NCI-H146 (cell line): Measurements from ENCODE around the gene PLXNA1.

Experiments used
- DNase-seq: peaks from one replicate; lab custom pipeline; 2025; lab: John Stamatoyannopoulos, UW

The PLXNA1 gene

GRCh38 chr3:127002195-127003174, 19.6 kb downstream of the PLXNA1 start:
- no peak for DNase-seq

- no peak for DNase-seq
Observed at GRCh38 chr3:127003175-127003555, 20.2 kb downstream of the PLXNA1 start.

GRCh38 chr3:127003601-127004280, 20.8 kb downstream of the PLXNA1 start:
- no peak for DNase-seq

GRCh38 chr3:127004641-127005397, 21.9 kb downstream of the PLXNA1 start:
- DNase-seq: no peak

- DNase-seq: no peak
Observed at GRCh38 chr3:127005864-127006500, 23.1 kb downstream of the PLXNA1 start.

- DNase-seq: no peak
Observed at GRCh38 chr3:127006781-127007436, 24.0 kb downstream of the PLXNA1 start.

- DNase-seq: peak; percentile 78
Observed at GRCh38 chr3:127008236-127008635, 25.3 kb downstream of the PLXNA1 start.

- DNase-seq: no peak
Observed at GRCh38 chr3:127009531-127009930, 26.6 kb downstream of the PLXNA1 start.

GRCh38 chr3:127011270-127011992, 28.5 kb downstream of the PLXNA1 start:
- no peak for DNase-seq

- DNase-seq: no peak
Observed at GRCh38 chr3:127012091-127012490, 29.2 kb downstream of the PLXNA1 start.

- no peak for DNase-seq
Observed at GRCh38 chr3:127013181-127013580, 30.3 kb downstream of the PLXNA1 start.

GRCh38 chr3:127013758-127014535, 31.0 kb downstream of the PLXNA1 start:
- DNase-seq: no peak

- no peak for DNase-seq
Observed at GRCh38 chr3:127014536-127015281, 31.8 kb downstream of the PLXNA1 start.

- DNase-seq: peak; percentile 23
Observed at GRCh38 chr3:127015282-127016042, 32.5 kb downstream of the PLXNA1 start.

GRCh38 chr3:127016043-127016343, 33.1 kb downstream of the PLXNA1 start:
- no peak for DNase-seq

- no peak for DNase-seq
Observed at GRCh38 chr3:127016461-127016860, 33.5 kb downstream of the PLXNA1 start.

- no peak for DNase-seq
Observed at GRCh38 chr3:127017229-127017628, 34.3 kb downstream of the PLXNA1 start.

GRCh38 chr3:127017781-127018180, 34.9 kb downstream of the PLXNA1 start:
- no peak for DNase-seq
